Activated CD4-positive, alpha-beta T cell treated with anti-CD3 and anti-CD28 coated beads, Interleukin-2, amount 50 U/mL, for 1 hour (primary cell): ENCODE measurements around the gene PRR3.
A peak's percentile ranks its signal among the peaks of the same experiment; 100 is the strongest.

Experiments
- DNase-seq: peaks from one replicate; pipeline ENCODE4 v3.0.0-alpha.2; 2020

Gene PRR3

DNA sequence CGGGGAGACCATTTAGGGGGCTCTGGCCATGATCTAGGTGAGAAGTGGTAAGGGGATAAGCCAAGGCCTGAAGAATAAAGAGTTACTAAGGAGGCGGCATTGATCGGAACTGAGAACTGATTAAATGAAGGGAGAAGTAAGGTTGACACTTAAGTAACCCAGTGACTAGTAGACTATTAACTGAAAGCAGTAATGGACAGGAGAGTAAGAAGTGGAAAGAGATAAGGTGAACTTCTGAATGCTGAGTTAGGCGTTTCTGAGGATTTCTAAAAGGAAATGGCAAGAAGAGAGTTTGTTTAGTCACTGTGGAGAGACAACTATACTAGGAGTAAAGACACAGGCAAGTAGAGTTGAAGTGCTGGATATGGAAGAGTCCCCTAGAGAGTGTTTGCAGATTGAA is 16.0 kb downstream of the PRR3 start:
- no peak for DNase-seq

- no peak for DNase-seq
Measured at GRCh38 chr6:30578051-30578450, 21.0 kb downstream of the PRR3 start.

GRCh38 chr6:30583921-30584320 is 26.8 kb downstream of the PRR3 start:
- DNase-seq, result no peak

GRCh38 chr6:30589754-30590358 is 32.8 kb downstream of the PRR3 start:
- DNase-seq, result no peak

- no peak for DNase-seq
Measured at GRCh38 chr6:30590509-30590908, 33.4 kb downstream of the PRR3 start.

DNA sequence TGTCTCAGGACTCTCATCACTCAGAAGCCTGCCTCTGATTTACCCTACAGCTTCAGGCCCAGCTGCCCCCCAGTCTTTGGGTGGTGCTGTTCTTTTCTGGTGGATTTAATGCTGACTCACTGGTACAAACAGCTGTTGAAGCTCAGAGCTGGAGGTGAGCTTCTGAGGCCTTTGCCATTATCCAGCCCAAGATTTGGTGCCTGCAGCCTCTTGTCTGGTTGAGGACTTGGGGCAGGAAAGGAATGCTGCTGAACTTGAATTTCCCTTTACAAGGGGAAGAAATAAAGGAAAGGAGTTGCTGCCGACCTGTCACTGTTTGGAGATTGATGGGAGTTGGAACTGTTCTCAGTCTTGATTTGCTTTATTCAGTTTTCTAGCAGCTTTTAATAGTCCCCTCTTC is 33.9 kb downstream of the PRR3 start:
- no peak for DNase-seq

GRCh38 chr6:30592287-30592686 is 35.2 kb downstream of the PRR3 start:
- no peak for DNase-seq

- DNase-seq, result peak; percentile 83
Measured at GRCh38 chr6:30597315-30598144, 40.4 kb downstream of the PRR3 start.

DNA sequence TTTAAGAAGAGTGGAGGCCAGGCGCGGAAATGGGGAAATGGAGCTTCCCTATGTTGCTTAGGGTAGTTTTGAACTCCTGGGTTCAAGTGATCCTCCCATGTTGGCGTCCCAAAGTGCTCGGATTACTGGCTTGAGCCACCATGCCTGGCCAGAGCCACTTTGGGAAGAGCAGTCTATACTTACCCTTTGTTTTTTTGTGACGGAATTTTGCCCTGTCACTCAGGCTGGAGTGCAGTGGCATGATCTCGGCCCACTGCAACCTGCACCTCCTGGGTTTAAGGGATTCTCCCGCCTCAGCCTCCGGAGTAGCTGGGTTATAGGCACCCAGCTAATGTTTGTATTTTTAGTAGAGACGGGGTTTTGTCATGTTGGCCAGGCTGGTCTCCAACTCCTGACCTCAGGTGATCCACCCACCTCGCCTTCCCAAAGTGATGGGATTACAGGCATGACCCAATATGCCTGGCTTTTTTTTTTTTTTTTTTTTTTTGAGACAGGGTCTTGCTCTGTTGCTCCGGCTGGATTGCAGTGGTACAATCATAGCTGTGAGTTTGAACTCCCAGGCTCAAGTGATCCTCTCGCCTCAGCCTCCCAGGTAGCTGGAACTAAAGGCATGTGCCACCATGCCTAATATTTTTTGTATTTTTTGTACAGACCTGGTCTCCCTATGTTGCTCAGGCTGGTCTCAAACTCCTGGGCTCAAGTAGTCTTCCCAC is 42.0 kb downstream of the PRR3 start:
- DNase-seq, result no peak

GRCh38 chr6:30599625-30600324 is 42.7 kb downstream of the PRR3 start:
- no peak for DNase-seq

DNA sequence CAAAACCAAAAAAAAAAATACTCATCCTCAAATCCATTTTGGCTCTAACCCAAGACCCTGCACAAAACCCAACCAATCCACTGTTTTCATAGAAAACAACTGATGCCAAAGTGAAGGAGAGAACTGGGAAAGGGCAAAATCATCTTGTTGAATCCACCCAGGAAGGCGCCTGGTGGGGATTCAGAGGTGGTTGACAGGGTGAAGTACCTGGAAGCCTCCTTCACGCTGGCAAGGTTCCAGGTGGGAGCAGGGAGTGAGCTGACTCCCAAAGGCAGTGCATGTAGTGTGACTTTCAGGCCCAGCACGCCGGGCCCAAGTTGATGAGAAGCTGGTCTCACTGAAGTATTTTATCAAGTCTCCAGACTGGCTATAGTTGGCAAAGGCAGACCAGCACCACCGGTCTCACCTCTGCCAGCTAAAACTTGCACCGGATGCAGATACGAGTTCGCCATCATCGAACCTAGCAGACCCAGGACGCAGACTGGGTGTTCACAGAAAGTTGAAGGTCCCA is 43.4 kb downstream of the PRR3 start:
- DNase-seq, result no peak

- DNase-seq, result no peak
Measured at GRCh38 chr6:30601436-30601814, 44.3 kb downstream of the PRR3 start.

- DNase-seq, result no peak
Measured at GRCh38 chr6:30601815-30602641, 44.9 kb downstream of the PRR3 start.

DNA sequence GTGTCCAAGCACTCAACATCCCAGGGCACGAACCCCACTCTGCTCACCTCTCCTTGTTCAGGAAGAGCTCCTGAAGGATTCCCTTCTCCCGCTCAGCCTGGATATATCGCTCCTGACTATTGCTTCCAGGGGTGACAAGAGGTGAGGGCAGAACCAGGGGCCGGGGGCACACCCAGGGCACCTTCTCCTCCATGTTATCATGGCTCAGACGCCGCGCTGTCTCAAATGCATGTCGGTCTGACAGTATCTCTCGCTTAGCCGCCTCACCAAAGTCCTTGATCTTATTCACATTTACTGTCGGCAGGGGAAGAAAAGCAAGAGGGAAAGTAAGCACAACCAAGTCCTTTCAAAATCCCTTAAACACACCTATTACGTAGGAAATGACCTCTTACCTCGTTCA is 46.9 kb downstream of the PRR3 start:
- DNase-seq, result no peak

DNA sequence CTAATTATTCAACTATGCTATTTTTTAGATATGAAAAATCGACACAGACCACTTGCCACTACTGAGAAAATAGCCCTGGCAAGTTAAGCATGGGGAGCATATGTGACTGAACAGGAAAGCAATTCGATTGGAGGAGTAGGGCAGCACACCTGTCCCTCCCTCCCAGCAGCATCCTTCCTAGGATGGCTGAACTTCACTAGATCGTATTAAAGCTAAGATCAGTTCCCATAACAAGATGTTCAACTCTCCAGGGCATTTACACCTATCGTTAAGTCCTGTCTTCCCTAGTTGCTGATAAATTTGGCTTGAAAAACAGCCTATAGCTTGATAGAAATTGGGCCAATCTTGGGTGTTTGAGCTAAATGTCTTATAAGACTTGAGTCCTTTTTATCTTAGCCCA is 53.0 kb downstream of the PRR3 start:
- no peak for DNase-seq

- DNase-seq, result no peak
Measured at GRCh38 chr6:30611150-30611855, 54.2 kb downstream of the PRR3 start.

- no peak for DNase-seq
Measured at GRCh38 chr6:30611856-30612194, 54.7 kb downstream of the PRR3 start.

DNA sequence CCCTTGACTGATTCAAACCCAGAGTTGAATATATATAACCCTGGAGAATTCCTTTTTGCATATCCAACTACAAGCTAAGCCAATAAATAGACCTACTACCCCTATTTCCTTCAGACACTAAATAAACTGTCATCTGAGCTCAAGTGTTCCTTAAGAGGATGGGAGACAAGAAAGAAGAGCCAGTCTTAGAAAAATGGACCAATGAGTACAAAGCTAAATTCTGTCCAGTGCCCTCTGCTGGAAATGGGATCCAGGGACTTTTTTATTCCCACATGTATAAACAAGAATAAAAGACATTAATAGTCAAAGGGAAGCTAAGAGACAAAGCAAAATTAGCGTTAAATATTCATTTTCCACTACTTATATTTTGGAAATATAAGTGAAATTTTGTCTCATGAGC is 55.1 kb downstream of the PRR3 start:
- no peak for DNase-seq

DNA sequence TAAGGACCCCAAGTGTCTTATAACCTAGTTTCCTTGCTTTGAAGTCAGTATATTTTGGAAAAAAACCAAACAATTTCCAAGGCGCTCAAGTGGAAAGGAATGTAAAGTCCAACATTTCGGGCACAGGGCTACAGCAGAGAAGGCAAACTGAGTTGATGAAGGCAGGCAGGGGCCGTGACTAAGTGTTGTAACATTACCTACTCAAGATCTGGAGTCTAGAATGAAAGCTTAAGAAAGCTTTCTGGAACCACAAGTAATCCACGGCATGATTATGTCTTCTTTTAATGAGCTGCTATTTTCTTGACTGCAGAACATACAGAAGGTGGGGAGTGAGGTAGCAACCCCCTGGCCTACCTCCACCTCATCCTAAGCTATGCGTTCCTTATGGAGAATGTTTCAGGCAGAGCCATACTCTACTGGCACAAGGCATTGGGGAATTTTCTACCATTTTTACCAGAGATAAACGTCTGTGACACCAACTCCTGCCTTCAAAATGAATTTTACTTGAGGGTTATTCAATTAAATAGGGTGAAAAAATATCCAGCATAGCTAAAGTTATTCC is 55.7 kb downstream of the PRR3 start:
- DNase-seq, result no peak
